GM20000 (cell line): ENCODE results near the gene ZNF892.
"Not testable (repeated sequence)": the region's sequence is repeated elsewhere in the genome, so short reads cannot be mapped to it uniquely, and the experiment has no call there.

ENCODE experiments used
- DNase-seq: peaks from one replicate; pipeline ENCODE4 v3.0.0; 2012; ENCODE audit warnings: low spot score
- CTCF ChIP-seq: IDR thresholded peaks from 2 replicates; pipeline ENCODE4 v1.5.1; 2012; ENCODE audit warnings: mild to moderate bottlenecking, control low read depth; ENCODE audit errors: extremely low read depth, missing control alignments

Gene ZNF892

GRCh38 chr2:95192956-95193355, 14.4 kb upstream of the ZNF892 start:
- peak; percentile 43 for TF ChIP-seq CTCF
- DNase-seq: not testable (repeated sequence)

- no peak for DNase-seq
- TF ChIP-seq CTCF: no peak
Observed at GRCh38 chr2:95203911-95204310, 3.4 kb upstream of the ZNF892 start.

DNA sequence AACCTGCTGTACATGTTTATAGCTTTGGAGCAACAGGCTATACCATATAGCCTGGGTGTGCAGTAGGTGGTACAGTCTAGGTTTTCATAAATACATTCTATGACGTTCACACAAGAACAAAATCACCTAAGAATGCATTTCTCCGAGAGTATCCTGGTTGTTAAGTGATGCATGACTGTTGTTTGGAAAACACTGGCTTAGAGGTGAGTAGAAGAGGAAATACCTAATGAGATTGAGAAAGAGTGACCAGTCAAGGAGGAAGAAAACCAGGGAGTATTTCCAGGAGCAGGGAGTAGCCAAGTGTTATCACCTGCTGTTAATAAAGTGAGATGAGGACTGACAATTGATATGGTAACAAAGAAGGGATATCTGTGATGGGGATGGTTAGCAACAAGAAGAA, 2.9 kb upstream of the ZNF892 start:
- DNase-seq: no peak
- no peak for TF ChIP-seq CTCF

DNA sequence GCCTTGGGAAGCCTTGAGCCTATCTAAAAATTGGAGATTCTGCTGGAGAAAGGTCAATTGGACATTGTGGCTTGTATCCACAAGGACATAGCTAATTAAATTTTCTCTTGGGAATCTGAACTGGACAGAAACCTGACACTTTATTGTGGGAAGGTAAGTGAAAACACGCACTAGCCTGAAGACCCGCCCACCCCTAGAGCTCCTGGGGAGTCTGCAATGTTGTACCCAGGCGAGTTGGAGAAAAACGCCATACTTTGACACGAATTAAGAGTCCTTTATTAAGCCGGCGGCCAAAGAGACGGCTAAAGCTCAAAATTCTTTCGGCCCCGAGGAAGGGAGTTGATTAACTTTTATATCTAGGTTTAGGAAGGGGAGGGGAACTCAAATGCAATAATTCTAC, 1.2 kb upstream of the ZNF892 start:
- TF ChIP-seq CTCF: no peak
- no peak for DNase-seq

DNA sequence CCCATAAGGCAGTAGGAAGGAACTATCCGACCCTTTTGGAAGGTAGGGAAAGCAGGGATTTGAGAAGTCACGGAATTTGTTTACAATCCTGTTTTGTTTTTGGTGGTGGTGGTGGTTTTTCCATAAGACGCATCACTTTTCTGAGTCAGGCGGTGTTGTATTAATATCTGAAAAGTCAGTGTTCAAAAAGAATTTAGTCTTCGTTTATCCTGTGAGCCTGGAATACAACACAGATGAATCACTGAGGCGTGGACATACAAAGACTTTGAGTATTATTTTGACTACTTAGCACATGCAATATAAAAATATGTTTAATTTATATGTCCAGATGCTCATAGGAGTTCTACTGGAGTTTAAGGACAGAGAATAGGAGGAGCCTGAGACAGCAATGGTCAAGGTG, 785 bp downstream of the ZNF892 start:
- no peak for DNase-seq
- no peak for TF ChIP-seq CTCF

DNA sequence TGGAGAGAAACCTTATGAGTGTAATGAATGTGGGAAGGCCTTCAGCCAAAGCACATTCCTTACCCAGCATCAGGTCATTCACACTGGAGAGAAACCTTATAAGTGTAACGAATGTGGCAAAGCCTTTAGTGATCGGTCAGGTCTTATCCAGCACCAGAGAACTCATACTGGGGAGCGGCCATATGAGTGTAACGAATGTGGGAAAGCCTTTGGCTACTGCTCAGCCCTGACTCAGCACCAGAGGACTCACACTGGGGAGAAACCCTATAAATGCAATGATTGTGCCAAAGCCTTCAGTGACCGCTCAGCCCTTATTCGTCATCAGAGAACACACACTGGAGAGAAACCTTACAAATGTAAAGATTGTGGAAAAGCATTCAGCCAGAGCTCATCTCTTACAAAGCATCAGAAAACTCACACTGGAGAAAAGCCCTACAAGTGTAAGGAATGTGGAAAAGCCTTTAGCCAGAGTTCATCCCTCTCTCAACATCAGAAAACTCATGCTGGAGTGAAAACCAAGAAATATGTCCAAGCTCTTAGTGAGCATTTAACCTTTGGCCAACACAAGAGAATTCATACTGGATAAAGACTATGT, 7.8 kb downstream of the ZNF892 start:
- no peak for DNase-seq
- TF ChIP-seq CTCF: no peak

DNA sequence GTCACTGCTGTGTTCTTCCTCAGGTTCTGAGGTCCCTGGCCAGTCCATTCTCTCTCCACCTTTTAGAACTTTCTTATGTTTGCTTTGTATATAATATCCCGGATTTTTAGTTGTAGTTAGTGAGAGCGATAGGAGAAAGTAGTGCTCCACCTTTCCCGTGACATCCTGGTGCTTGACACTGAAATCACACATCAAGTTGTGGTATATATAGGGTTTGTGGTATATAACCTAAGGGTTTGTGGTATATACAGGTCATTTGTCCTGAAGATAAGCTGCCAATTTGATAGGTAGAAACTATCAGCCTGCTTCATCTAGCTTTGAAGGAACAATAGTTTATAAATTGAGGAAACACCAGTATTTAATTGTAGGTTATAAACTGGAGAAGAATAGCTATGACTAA, 13.1 kb downstream of the ZNF892 start:
- DNase-seq: no peak
- no peak for TF ChIP-seq CTCF

DNA sequence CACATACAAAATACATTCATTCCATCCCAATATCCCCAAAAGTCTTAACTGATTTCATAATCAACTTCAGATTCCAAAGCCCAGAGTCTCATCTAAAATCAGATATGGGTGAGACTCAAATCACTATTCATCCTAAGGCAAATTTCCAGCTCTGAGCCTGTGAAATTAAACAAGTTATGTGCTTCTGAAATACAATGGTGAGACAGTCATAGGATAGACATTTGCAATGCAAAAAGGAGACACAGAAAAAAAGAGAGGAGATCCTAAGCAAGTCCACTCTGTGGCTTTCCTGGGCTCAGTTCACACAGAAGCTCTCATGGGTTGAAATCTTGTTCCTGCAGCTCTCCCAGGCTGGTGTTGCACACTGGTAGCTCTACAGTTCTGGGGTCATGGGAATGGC, 18.3 kb downstream of the ZNF892 start:
- DNase-seq: no peak
- TF ChIP-seq CTCF: no peak
